HG03354 (cell line): Measurements from ENCODE around the gene CCDC12.
A peak's percentile ranks its signal among the peaks of the same experiment; 100 is the strongest.
"Not testable (repeated sequence)": the region's sequence is repeated elsewhere in the genome, so short reads cannot be mapped to it uniquely, and the experiment has no call there.

Experiments
- ATAC-seq: cut with Tn5 transposase; IDR thresholded peaks from one replicate; pipeline ENCODE4 v1.9.1; 2021; ENCODE audit warnings: mild to moderate bottlenecking; ENCODE audit not compliant: unreplicated experiment, poor library complexity, severe bottlenecking

The CCDC12 gene

GRCh38 chr3:46984591-46985459 lies 8.3 kb upstream of the CCDC12 start:
- no peak for ATAC-seq

DNA sequence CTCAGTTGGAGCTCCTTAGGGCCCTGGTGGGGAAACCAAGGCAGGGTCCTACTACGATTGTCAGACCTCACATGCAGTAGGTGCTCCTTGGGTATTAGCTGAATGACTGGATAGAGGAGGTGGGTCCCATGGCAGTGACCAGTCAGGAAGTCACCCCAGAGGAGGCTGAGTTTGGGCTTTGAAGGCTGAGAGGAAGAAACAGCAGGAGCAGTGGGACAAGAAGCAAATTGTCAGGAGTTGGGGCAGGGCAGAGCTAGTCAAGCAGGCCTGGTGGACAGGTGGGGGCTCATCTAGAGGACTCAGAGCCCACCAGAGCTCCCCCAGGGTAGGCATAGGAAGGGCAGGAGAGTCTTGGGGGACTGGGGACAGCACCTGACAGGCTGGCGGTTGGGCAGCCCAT lies 6.0 kb upstream of the CCDC12 start:
- ATAC-seq = no peak

DNA sequence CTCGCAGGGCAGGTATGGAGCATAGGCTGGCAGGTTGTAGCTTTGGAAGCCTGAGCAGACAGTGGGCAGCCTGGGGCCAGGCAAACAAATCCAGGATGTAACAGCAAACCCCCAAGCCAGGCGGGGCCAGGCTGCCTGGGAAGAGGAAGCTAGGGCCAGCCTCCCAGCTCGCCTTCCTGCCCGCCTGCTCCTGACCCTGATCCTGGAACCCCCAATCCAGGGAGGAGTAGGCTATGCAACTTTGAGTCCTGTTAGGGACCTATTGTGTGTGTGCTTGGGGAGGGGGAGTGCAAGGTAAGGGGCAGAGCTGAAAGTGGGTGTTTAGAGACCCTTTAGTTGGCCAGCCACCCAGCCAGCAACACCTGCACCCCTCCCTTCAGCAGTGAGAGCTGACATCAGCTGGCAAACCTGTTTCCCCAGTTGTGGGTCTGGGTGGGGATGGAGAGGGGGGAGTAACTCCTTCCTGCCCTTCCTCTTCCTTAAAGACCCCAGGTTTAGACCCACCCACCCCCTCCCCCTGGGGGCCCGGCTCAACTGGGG lies 5.5 kb upstream of the CCDC12 start:
- no peak for ATAC-seq

DNA sequence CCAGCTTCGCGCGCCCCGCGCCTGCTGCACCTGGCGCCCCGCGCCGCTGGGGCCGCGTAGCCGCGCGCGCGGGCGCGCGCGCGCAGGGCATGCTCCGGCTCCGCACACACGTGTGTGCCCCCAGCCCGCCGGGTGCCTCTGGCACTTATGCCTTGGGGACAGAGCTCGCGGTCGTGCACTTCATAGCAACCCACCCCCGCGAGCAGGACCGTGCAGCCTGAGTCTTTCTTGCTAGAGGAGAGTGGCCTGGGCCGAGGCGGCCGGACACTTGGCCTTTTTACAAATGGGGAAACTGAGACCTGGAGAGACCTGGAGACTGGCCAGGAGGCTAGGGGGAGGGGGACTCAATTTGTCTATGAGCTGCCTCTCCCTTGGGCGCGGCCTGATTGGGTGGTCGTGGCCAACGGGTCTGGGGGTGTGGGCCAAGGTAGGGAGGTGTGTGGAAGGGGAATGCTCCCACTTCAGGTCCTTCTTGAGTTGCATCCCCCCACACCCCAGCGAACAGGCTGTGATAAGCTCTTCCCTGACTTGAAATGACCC lies 3.5 kb upstream of the CCDC12 start:
- peak; percentile 9 for ATAC-seq

DNA sequence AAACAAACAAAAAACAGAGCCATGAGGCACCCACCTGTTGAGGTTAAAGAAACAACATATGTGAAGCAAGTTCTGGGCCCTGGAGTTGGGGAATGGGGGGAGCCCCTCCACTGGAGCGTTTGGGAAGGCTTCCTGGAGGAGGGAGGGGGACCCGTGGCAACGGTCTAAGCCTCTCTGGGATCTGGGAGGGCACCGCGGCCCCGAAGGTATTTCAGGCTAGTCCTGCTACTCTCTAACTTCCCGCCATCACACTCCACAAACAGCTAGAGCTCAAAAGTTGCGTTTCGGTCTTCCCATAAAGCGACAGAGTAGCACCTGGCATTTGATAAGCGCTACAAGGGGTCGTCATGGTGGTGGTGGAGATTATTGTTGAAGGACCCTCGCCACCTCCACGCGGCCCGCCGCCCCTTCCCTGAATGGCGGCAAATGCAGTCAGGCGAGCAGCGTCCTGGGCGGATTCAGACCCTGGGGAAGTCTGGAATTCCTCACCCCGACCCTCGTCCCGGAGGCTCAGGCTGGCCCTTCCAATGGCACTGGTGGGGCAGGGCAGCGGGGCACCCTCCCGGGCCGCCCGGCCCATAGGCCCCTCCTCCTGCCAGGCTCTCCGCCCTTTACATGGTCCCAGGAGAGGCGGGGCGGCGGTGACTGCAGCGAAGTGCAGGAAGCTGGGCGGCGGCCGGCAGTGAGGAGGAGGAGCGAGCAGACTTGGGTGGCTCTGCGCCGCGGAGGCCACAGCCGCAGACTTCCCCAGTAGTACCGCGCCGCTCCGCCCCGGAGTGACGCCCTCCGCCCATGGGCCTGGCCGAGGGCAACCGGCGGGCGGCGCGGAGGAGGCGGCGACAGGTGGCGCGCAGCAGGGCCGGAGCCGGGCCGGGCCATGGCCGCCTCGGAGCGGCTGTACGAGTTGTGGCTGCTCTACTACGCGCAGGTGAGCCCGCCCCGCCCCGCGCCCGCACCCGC lies 2.7 kb upstream of the CCDC12 start, which contains the start of gene NBEAL2:
Gene NBEAL2 (plus strand): TSS at position 682 of the 960 bp plus-strand sequence. CDS start 196 bp downstream, at position 878.
- peak; percentile 81 for ATAC-seq

- no peak for ATAC-seq
Observed at GRCh38 chr3:46978381-46978780, 1.8 kb upstream of the CCDC12 start.

DNA sequence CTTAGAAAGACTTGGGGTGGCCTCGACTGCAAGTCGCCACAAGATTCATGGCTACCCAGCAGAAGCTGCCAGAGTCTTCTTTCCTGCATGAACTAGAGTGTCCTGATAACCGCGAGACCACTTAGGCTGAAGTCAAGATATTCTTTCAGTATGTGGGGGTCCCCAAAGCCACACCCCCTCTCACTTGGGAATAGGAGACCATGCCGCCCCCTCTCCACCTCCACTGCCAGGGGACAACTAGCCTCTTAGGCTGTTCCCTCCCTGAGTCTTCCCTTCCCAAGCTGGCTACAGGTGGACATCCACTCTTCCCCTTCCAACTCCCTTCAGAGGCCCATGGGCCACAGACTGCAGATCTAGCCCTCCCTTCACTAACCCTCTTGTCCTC lies 1.3 kb upstream of the CCDC12 start:
- ATAC-seq = no peak

- no peak for ATAC-seq
Observed at GRCh38 chr3:46974421-46975171, 1.9 kb downstream of the CCDC12 start.

- no peak for ATAC-seq
Observed at GRCh38 chr3:46972396-46972795, 4.1 kb downstream of the CCDC12 start.

GRCh38 chr3:46971742-46972141 lies 4.8 kb downstream of the CCDC12 start:
- no peak for ATAC-seq

GRCh38 chr3:46971151-46971550 lies 5.4 kb downstream of the CCDC12 start:
- ATAC-seq = no peak

GRCh38 chr3:46970391-46971091 lies 6.0 kb downstream of the CCDC12 start:
- ATAC-seq = no peak

GRCh38 chr3:46968783-46969428 lies 7.6 kb downstream of the CCDC12 start:
- ATAC-seq = no peak

- ATAC-seq = no peak
Observed at GRCh38 chr3:46966811-46967210, 9.7 kb downstream of the CCDC12 start.

- ATAC-seq = no peak
Observed at GRCh38 chr3:46965151-46965550, 11.4 kb downstream of the CCDC12 start.

DNA sequence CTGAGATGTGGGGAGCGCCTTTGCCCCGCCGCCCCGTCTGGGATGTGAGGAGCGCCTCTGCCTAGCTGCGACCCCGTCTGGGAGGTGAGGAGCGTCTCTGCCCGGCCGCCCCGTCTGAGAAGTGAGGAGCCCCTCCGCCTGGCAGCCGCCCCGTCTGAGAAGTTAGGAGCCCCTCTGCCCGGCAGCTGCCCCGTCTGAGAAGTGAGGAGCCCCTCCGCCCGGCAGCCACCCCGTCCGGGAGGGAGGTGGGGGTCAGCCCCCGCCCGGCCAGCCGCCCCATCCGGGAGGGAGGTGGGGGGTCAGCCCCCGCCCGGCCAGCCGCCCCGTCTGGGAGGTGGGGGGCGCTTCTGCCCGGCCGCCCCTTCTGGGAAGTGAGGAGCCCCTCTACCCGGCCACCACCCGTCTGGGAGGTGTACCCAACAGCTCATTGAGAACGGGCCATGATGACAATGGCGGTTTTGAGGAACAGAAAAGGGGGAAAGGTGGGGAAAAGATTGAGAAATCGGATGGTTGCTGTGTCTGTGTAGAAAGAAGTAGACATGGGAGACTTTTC lies 12.4 kb downstream of the CCDC12 start:
- not testable (repeated sequence) for ATAC-seq

DNA sequence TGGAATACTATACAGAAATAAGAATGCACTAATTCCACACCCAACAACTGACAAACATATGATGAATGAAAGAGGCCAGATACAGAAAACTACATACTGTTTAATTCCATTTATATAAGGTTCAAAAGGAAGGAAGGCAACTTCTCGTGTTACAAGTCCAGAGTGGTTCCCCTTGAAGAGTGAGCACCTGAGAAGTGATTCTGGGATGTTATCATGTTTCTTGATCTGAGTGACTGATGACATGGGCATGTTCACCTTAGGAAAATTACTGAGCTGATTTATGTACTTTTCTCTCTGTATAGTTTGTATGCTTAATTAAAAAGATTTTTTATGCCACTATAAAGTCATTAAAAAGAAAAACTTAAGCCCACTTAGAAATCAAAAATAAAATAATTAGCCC lies 13.6 kb downstream of the CCDC12 start:
- no peak for ATAC-seq

GRCh38 chr3:46962427-46962826 lies 14.1 kb downstream of the CCDC12 start:
- no peak for ATAC-seq
